Measurements from ENCODE around the gene UGT2B7.
A peak's percentile ranks its signal among the peaks of the same experiment; 100 is the strongest.

UGT2B7 gene

GRCh38 chr4:69089388-69089787 is 6.9 kb upstream of the UGT2B7 start:
- no peak for TF ChIP-seq CTCF (IDR thresholded peaks at IDR 0.05; ENCODE audit: insufficient read depth, low read depth, low read length, missing control alignments)

GRCh38 chr4:69092190-69092589 is 4.1 kb upstream of the UGT2B7 start:
- peak; percentile 62 for DNase-seq (ENCODE audit: low read depth)
- H3K4me3 ChIP-seq (ENCODE audit: low read length) = no peak overlapping the region
- TF ChIP-seq CTCF (IDR thresholded peaks at IDR 0.05; ENCODE audit: insufficient read depth, low read depth, low read length, missing control alignments) = no peak

More at GRCh38 chr4:69089388-69089787, 6.9 kb upstream of the UGT2B7 start:
- no peak overlapping the region for H3K4me3 ChIP-seq (ENCODE audit: low read length)
- no peak for DNase-seq (ENCODE audit: low read depth)

- no peak overlapping the region for H3K4me3 ChIP-seq (ENCODE audit: low read length)
- no peak for TF ChIP-seq CTCF (IDR thresholded peaks at IDR 0.05; ENCODE audit: insufficient read depth, low read depth, low read length, missing control alignments)
- no peak for DNase-seq (ENCODE audit: low read depth)
Observed at GRCh38 chr4:69092980-69093568, 3.2 kb upstream of the UGT2B7 start.

- H3K4me3 ChIP-seq (ENCODE audit: low read length) = no peak overlapping the region
- TF ChIP-seq CTCF (IDR thresholded peaks at IDR 0.05; ENCODE audit: insufficient read depth, low read depth, low read length, missing control alignments) = no peak
- DNase-seq (ENCODE audit: low read depth) = peak; percentile 51
Observed at GRCh38 chr4:69093681-69094080, 2.6 kb upstream of the UGT2B7 start.

GRCh38 chr4:69095301-69095731 is 958 bp upstream of the UGT2B7 start:
- no peak for TF ChIP-seq CTCF (IDR thresholded peaks at IDR 0.05; ENCODE audit: insufficient read depth, low read depth, low read length, missing control alignments)
- peak; percentile 88 for DNase-seq (ENCODE audit: low read depth)

GRCh38 chr4:69096810-69097209 is 536 bp downstream of the UGT2B7 start:
- no peak for TF ChIP-seq CTCF (IDR thresholded peaks at IDR 0.05; ENCODE audit: insufficient read depth, low read depth, low read length, missing control alignments)
- H3K4me3 ChIP-seq (ENCODE audit: low read length) = no peak overlapping the region

More at GRCh38 chr4:69095301-69095731, 958 bp upstream of the UGT2B7 start:
- H3K4me3 ChIP-seq (ENCODE audit: low read length) = no peak overlapping the region

GRCh38 chr4:69098470-69098869 is 2.2 kb downstream of the UGT2B7 start:
- TF ChIP-seq CTCF (IDR thresholded peaks at IDR 0.05; ENCODE audit: insufficient read depth, low read depth, low read length, missing control alignments) = no peak
- DNase-seq (ENCODE audit: low read depth) = peak; percentile 21
- H3K4me3 ChIP-seq (ENCODE audit: low read length) = no peak overlapping the region

More at GRCh38 chr4:69096810-69097209, 536 bp downstream of the UGT2B7 start:
- DNase-seq (ENCODE audit: low read depth) = no peak

All from epithelial cell of esophagus (primary cell).